Globus pallidus (tissue), 1 donor: ENCODE results near the gene GRAP2.
"Not testable (repeated sequence)": the region's sequence is repeated elsewhere in the genome, so short reads cannot be mapped to it uniquely, and the experiment has no call there.

ENCODE experiments used
- DNase-seq: peaks from one replicate; pipeline ENCODE4 v3.0.0-alpha.2; 2015; ENCODE audit warnings: low spot score

The GRAP2 gene

GRCh38 chr22:39943953-39944872 lies 43.3 kb downstream of the GRAP2 start:
- DNase-seq: no peak

GRCh38 chr22:39946126-39946502 lies 45.2 kb downstream of the GRAP2 start:
- DNase-seq: no peak

GRCh38 chr22:39946503-39947219 lies 45.8 kb downstream of the GRAP2 start:
- peak; percentile 59 for DNase-seq

- no peak for DNase-seq
These were observed 46.6 kb downstream of the GRAP2 start for GRCh38 chr22:39947220-39948216.

GRCh38 chr22:39949964-39950737 lies 49.3 kb downstream of the GRAP2 start:
- DNase-seq: no peak

GRCh38 chr22:39951603-39952293 lies 50.9 kb downstream of the GRAP2 start:
- not testable (repeated sequence) for DNase-seq

- DNase-seq: no peak
These were observed 51.5 kb downstream of the GRAP2 start for GRCh38 chr22:39952347-39952746.

GRCh38 chr22:39953101-39953500 lies 52.2 kb downstream of the GRAP2 start:
- no peak for DNase-seq

GRCh38 chr22:39954584-39955055 lies 53.7 kb downstream of the GRAP2 start:
- peak; percentile 50 for DNase-seq

GRCh38 chr22:39955675-39956074 lies 54.8 kb downstream of the GRAP2 start:
- no peak for DNase-seq

GRCh38 chr22:39956932-39957664 lies 56.2 kb downstream of the GRAP2 start:
- DNase-seq: no peak

GRCh38 chr22:39958009-39958711 lies 57.3 kb downstream of the GRAP2 start:
- DNase-seq: no peak

- DNase-seq: no peak
These were observed 58.2 kb downstream of the GRAP2 start for GRCh38 chr22:39958949-39959639.

- DNase-seq: no peak
These were observed 59.0 kb downstream of the GRAP2 start, which contains the start of gene TMA7B for GRCh38 chr22:39959640-39960447. TMA7B (plus strand) TSS chr22:39960397; CDS start chr22:39964375, 3,978 bp downstream.

GRCh38 chr22:39960791-39961746 lies 60.2 kb downstream of the GRAP2 start:
- no peak for DNase-seq

- no peak for DNase-seq
These were observed 61.2 kb downstream of the GRAP2 start for GRCh38 chr22:39962071-39962470.
